GM19438 (cell line): ENCODE measurements around the gene RSBN1L.
"Not testable (repeated sequence)": the region's sequence is repeated elsewhere in the genome, so short reads cannot be mapped to it uniquely, and the experiment has no call there.

Experiments used
- ATAC-seq: cut with Tn5 transposase; IDR thresholded peaks from one replicate; pipeline ENCODE4 v1.9.1; 2021; ENCODE audit warnings: low read depth; ENCODE audit not compliant: unreplicated experiment

The RSBN1L gene

DNA sequence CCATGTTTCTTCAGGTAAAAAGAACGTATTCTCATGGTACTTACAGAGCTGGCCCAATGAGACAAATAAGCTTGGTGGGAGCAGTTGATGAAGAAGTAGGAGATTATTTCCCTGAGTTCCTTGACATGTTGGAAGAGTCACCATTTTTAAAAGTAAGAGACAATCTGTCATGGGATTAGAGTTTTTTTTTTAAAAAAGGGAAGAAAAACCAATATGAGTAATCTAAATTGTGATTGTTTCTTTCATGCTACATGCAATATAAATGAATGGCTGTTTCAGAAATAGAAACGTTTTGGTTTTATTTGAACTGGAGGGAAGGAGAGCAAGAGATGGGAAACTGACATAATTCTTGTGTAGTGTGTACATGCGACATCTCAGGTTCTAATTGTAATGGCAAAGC, 69.2 kb downstream of the RSBN1L start:
- no peak for ATAC-seq

DNA sequence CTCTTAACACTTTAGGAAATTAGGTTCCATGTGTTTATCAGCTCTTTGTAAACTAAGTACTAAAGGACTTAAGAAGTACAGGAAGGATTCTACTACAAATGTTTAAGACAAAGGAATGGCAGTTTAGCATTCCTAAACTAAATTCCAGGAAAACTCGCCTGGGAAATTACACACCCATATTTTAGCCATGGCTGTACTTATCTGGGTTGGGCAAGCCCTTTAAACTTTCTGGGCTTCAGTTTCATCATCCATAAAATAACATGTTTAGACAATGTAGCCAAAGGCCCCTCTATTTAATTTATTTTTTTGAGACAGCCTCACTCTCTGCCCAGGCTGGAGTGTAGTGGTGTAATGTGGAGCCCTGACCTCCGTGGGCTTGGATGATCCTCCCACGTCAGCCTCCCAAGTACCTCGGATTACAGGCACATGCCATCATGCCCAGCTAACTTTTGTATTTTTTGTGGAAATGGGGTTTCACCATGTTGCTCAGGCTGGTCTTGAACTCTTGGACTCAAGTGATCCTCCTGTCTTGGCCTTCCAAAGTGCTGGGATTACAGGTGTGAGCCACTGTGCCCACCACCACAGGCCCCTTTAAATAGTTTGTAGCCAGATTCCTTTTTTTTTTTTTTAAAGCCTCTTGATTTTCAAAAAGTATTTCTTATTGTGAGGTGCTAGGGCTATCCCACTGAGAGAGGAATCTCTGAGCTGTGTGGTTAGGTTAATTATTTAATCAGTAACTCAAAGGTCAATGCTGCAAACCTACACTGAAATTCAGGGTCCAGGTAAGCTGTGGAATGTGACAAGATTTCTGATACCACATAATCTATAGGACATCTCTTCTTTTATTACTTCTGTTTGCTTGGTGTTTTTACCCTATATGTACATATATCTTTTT, 69.9 kb downstream of the RSBN1L start:
- peak; percentile 52 for ATAC-seq

DNA sequence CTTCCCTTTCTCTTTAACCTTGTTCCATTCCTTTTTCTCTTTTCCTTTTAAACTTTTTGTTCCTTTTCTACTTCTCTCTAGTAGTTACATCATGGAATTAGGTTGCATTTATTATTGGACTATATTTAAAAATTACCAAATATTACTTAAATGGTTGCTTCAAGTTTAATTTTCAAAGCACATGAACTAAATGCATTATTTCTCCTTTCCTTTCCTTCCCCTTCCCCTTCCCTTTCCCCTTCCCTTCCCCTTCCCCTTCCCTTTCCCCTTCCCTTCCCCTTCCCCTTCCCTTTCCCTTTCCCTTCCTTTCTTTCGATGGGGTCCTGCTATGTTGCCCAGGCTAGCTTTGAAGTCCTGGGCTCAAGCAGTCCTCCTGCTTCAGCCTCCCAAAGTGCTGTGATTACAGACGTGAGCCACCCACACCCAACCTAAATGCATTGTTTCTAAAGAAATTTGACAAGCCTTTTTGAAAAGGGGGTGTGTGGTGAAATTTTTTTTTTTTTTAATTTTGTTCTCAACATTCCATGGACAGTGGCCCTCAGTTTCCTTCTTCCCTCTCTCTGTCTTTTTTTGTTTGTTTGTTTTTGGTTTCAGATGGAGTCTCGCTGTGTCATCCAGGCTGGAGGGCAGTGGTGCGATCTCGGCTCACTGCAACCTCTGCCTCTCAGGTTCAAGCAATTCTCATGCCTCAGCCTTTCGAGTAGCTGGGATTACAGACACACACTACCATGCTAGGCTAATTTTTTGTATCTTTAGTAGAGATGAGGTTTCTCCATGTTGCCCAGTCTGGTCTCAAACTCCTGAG, 70.7 kb downstream of the RSBN1L start:
- no peak for ATAC-seq

DNA sequence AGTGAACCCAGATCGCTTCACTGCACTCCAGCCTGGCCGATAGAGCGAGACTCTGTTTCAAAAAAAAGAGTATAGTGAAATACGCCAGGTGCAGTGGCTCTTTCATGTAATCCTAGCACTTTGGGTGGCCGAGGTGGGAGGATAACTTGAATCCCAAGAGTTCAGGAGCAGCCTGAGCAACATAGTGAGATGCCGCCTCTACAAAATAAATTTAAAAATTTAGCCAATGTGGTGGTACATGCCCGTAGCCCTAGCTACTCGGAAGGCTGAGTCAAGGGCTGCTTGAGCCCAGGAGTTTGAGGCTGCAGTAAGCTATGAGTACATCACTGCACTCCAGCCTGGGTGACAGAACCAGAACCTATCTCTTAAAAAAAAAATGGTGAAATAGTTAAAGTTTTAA, 74.1 kb downstream of the RSBN1L start:
- no peak for ATAC-seq

DNA sequence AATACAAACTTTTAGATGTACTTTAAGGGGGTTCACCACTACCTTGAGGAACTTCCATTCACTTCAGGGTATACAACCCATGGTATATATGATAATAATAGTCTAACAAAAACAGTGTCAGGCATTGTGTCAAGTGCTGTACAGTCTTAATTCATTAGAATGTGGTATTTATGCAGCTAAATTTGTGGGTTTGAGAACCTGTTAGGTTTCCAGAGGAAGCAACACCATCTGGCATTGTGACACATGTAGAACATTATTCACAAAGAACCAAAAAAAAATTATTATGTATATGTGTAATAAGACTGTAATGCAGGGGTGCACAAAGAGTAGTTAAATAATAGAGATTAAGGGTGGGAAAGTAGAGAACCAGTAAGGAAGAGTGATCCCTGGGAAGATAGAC, 75.6 kb downstream of the RSBN1L start:
- ATAC-seq = no peak

DNA sequence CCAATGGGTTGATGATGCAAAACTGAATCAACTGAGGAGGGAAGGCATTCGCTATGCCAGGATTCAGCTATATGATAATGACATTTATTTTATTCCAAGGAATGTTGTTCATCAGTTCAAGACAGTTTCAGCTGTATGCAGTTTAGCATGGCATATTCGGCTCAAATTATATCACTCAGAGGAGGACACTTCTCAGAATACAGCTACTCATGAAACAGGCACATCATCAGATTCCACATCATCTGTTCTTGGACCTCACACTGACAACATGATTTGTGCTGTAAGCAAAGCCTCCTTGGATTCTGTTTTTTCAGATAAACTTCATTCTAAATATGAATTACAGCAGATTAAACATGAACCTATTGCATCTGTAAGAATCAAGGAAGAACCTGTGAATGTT, 82.3 kb downstream of the RSBN1L start:
- ATAC-seq = no peak

DNA sequence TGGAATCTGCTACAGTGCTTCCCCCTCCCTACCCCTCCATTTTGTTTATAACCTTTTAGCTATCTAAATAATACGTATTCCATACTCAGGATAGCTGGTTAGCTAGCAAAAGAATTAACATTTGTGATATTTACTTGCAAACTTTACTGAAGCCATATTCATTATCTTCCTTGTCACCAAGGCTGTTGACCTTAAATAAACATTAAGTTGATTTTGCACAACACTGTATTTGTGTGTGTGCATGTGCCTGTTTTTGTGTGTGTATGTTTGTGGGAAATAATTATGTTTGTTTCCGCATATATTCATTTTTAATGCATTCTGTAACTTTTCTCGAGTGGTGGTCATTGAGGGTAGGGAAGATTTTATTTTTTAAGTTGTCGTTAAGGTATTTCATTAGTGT, 86.1 kb downstream of the RSBN1L start:
- no peak for ATAC-seq

DNA sequence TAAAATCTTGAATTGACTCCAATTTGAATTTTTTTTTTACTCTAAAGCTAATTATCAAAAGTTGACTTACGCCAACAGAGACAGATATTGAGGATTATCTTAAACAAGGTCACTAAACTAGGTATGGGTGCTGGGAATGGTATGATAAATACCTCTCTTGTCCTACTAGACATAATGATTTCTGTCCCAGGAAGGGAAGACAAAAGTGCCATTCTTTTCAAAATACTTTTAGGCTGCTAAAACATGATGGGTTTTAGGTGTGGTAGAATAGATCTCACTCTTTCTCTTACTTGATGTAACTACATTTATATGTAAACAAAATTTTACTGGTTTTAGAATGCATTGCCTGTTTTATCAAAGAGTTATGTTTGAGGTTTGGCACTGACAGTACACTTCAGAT, 86.9 kb downstream of the RSBN1L start:
- ATAC-seq = no peak

DNA sequence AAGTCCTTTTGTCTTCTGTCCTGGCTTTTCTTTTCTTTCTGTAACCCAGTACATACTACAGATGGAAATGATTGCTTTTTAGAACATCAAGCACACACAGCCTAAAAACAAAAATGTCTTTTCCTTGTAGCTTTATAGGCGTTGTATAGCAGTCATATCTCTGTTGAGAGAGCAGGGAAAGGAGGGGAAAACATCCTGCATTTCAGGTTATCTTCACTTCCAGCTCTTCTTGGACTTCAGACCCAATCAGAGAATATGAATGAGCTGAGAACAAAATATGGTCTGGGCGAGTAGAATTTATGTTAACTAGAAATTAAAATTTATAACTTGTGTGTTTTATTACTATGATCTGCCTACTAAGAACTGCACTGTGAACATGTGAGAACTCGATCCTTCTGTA, 87.3 kb downstream of the RSBN1L start:
- ATAC-seq = no peak

DNA sequence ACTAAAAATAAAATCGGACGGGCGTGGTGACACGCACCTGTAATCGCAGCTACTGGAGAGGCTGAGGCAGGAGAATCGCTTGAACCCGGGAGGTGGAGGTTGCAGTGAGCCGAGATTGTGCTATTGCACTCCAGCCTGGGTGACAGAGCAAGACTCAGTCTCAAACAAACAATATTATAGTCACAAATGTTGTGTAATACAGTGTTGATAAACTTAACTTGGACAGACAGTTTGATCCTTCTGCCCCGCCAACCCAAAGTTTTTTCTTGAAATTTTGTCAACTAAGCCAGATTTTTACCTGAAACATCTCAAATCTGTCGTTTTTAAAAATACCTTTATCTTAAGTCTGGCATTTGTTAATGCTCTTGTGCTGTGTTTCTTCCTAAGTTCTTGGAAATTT, 88.2 kb downstream of the RSBN1L start:
- ATAC-seq = not testable (repeated sequence)

DNA sequence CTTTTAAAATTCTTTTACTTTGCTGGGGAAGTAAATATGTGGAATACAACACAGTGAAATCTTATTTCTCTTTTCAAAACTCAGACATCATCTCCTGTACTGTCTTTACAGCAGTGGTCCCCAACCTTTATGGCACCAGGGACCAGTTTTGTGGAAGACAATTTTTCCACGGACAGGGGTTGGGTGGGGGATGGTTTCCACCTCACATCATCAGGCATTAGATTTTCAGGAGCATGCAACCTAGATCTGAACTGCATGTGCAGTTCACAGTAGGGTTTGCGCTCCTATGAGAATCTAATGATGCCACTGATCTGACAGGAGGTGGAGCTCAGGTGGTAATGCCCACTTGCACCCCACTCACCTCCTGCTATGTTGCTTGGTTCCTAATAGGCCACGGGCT, 89.8 kb downstream of the RSBN1L start:
- ATAC-seq = no peak

DNA sequence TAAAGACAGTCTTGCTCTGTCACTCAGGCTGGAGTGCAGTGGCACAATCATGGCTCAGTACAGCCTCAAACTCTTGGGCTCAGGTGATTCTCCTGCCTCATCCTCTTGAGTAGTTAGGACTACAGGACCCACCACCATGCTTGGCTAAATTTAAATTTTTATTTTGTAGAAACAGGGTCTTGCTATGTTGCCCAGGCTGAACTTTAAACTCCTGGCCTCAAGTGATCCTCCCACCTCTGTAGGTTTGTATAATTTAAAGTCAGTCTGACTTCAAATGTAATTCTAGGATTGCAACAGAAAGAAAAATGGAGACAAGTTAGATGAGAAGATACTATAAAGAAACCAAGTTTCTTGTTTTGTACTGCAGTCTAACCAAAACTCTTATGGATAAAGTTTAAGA, 90.5 kb downstream of the RSBN1L start:
- no peak for ATAC-seq

DNA sequence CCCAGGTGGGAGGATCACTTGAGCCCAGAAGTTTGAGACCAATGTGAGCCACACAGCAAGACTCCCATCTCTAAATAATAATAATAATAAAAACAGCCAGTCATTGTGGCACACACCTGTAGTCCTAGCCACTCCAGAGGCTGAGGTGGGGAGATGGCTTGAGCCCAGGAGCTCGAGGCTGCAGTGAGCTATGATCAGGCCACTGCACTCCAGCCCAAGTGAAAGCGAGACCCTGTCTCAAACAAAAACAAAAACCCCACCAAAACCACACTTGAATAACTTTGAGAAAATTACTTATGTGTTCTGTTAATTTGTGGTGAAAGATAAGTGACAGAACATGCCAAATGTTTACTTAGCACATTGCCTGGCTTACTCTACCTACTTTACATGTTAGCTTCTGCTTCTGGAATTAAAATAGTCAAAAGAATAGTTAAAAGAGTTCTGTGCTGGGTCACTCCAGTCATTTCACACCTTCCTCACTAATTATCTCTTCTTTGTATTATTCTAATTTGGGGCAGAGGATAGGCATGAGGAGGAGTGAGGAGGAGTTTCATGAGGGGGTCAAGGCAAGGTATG, 92.2 kb downstream of the RSBN1L start:
- no peak for ATAC-seq

DNA sequence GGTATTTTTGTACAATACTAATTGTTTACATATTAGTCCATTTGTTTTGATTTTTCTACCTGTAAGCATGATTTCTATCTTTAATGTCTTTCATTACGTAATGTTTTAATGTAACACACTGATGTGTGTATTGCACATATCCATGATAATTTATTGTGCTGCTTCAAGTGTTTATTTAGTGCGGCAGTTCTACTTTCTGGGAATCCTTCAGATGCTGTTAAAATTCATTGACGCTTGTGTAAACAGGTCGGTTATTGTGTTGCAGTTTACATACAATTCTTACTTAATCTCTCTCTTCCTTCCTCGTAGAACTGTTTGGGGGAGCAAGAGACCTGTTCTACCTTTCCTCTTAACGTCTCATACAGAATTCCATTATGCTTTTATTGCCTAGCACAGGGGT, 95.1 kb downstream of the RSBN1L start:
- no peak for ATAC-seq

DNA sequence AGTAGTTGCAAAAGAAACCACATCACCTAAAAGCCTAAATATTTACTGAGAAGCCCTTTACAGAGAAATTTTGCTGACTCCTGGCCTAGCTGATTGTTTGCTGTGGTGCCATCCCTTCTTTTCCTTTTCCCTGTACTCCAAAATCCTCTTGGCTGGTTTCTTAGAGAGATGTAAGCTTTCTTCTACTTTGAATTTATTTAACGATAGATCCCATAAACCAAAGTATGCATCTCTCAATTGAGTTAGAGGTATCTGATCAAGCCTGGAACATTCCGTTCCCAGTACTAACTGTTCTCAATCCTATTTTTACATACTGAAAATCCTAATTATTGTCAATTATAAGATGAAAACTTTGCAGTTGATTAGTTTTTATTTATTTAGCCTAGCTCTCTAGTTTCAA, 95.7 kb downstream of the RSBN1L start:
- no peak for ATAC-seq

DNA sequence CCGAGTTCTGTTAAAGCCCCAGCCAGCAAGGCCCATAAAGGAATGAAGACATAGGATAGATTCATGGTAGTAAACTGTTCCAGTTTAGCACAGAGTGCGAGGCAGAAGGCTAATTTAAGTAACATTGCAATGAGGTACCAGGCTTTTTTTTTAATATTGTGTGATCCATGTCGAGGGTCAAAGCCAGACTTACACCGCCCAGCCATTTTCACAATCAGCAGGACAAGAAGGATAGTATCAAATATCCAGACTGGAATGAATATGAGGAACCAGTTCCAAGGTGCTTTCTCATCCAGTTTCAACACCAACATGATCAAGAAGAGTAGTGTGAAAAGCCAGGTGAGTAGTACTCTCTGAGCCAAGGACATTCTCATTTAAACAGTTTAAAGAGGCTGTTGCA, 97.7 kb downstream of the RSBN1L start:
- no peak for ATAC-seq

DNA sequence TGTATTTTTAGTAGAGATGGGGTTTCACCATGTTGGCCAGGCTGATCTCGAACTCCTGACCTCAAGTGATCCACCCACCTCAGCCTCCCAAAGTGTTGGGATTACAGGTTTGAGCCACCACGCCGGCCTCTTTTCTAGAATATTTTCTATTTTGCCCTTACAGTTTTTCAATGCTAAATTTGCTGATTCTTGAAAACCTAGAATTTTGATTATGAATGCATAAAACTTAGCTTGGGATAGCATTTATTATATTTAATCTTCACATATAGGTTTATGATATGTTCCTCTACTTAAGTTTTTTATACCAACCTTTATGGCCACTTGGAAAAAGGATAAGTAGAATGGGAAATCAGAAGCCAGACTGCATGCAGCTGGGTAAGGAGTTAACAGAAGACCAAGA, 99.8 kb downstream of the RSBN1L start:
- ATAC-seq = no peak

DNA sequence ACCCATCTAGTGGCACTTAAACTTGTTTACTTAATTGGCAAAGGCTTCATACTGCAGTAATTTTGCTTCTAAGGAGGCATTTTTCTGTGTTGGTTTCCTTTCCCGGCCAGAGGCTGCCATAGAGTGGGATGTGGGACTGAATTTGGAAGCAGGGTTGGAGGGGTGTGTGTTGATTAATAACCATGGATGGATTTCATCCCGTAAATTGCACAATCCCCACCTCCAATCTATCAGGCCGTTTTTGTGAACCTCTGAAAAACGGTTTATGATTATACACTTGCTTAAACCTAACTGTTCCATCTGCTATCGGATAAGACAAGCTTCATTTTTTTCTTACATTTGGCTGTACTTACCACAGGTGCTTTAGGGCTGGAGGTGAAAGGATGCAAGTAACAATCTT, 100.7 kb downstream of the RSBN1L start:
- no peak for ATAC-seq

DNA sequence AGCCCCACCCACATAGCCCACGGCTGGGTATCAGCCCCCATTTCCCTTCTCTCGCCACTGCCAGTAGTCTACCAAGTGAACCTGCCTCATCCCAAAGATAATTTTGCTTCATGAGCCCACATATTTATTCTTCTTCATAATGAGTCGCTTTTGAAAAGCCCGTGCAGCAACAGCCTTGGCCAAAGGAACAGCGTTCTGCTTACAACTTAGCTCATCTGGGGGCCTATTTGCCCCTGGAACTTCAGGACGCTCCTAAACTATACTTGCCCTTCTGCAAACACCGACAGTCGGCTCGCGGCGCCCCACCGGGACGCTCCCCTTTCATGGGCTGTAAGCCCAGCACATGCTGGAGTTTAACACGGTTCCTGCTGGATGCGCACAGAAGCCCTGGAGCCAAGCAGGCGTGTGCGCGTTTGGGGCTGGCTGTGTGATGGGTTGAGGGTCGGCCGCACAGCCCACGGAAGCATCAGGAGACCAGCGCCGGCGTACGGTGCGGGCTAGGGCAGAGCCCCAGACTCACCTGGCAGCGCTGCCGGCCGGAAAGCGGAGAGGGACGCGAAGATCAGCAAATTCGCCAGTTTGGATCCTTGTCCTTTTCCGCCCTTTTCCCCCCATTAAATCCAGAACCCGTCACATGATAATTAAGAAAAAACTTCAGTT, 101.6 kb downstream of the RSBN1L start:
- ATAC-seq = peak; percentile 30

DNA sequence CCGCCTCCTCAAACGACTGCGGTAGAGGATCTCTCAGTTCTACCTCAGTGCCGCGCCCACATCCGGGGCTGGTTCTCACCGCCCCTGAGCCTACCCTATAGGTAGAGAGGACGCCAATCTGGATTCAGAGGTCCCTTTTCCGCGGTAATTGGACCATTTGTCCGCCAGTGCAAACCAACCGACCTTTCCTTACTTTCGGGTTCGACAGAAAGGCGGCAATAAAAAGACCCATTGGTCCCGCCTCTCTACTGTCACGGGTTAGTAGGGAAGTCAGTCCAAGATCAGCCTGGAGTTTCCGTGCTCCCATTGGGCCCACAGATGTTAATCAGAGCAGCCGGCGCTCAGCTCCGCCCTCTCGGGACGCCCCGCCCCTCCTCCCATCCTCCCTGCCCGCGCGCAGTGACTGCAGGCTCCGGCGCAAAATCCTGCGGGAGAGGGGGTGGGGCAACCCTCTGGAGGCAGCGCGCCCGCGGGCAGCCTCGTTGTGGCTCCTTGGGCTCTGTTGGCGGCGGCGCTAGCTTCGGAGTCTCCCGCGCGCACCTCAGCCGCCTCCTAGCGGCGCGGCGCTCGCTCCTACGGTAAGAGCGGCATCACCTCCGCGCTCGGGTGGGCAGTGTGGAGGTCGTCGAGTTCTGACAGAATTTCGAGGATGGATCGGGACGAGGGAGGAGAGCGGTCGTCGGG, 102.3 kb downstream of the RSBN1L start, which contains the start of the genes PHTF2 and TMEM60:
Gene PHTF2 (plus strand): TSS at position 380 of the 684 bp plus-strand sequence.
Gene TMEM60 (minus strand): TSS at position 41 of the 684 bp plus-strand sequence. CDS start 4,061 bp downstream, outside the sequence.
- peak; percentile 89 for ATAC-seq
